Measurements from ENCODE around the gene STAM.

DNA sequence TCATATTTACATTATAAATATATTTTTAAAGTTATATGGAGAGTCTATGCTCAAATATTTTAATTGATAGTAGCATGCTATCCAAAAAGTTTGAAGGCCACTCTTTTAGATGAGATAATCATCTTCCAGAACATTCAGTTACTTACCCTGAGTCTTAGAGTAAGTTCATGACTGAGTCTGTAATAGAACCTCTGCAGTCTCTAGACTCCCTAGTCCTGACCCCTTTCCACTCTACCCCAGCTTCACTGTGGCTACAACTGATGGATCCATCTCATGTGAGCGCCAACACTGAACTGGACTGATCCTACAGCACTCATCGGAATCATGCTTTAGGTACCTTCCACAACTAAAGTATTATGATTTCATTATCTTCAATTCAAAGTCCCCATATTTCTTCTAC is 36.9 kb upstream of the STAM start:
- TF ChIP-seq POLR2A (IDR thresholded peaks at IDR 0.05; ENCODE audit: low read depth) (no peak), EP300 (IDR thresholded peaks at IDR 0.05) (no peak)
- TF ChIP-seq, protein P1, sequence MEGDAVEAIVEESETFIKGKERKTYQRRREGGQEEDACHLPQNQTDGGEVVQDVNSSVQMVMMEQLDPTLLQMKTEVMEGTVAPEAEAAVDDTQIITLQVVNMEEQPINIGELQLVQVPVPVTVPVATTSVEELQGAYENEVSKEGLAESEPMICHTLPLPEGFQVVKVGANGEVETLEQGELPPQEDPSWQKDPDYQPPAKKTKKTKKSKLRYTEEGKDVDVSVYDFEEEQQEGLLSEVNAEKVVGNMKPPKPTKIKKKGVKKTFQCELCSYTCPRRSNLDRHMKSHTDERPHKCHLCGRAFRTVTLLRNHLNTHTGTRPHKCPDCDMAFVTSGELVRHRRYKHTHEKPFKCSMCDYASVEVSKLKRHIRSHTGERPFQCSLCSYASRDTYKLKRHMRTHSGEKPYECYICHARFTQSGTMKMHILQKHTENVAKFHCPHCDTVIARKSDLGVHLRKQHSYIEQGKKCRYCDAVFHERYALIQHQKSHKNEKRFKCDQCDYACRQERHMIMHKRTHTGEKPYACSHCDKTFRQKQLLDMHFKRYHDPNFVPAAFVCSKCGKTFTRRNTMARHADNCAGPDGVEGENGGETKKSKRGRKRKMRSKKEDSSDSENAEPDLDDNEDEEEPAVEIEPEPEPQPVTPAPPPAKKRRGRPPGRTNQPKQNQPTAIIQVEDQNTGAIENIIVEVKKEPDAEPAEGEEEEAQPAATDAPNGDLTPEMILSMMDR (IDR thresholded peaks at IDR 0.05), result no peak

Measured in esophagus muscularis mucosa (tissue), 4 donors.